ENCODE results near the gene SF3B4.
"Not testable (repeated sequence)": the region's sequence is repeated elsewhere in the genome, so short reads cannot be mapped to it uniquely, and the experiment has no call there.

Gene SF3B4

GRCh38 chr1:149887456-149888246 is 40.0 kb downstream of the SF3B4 start:
- DNase-seq (ENCODE audit: low read depth in 2 of 2), result peak in 1 of 2 donors; percentile 56

DNA sequence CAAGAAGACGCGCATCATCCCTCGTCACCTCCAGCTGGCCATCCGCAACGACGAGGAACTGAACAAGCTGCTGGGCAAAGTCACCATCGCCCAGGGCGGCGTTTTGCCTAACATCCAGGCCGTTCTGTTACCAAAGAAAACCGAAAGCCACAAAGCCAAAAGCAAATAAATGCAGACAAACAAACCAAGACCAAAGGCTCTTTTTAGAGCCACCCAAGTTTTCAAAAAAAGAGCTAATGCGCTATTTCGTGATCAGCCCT is 40.5 kb downstream of the SF3B4 start:
- DNase-seq (ENCODE audit: low read depth in 2 of 2), result not testable (repeated sequence)

GRCh38 chr1:149886396-149887195 is 41.0 kb downstream of the SF3B4 start:
- DNase-seq (ENCODE audit: low read depth in 2 of 2), result peak; percentile 60 to 64

DNA sequence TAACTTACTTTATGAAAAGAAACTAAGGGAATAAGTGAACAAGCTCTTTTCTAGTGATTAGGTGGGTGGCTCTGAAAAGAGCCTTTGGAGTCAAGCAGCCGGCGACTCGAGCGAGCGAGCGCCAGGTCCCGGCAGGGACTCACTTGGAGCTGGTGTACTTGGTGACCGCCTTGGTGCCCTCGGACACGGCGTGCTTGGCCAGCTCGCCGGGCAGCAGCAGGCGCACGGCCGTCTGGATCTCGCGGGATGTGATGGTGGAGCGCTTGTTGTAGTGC is 41.5 kb downstream of the SF3B4 start:
- not testable (repeated sequence) for DNase-seq (ENCODE audit: low read depth in 2 of 2)

- DNase-seq (ENCODE audit: low read depth in 2 of 2), result peak in 1 of 2 donors; percentile 27
Measured at GRCh38 chr1:149885339-149886120, 42.1 kb downstream of the SF3B4 start.

DNA sequence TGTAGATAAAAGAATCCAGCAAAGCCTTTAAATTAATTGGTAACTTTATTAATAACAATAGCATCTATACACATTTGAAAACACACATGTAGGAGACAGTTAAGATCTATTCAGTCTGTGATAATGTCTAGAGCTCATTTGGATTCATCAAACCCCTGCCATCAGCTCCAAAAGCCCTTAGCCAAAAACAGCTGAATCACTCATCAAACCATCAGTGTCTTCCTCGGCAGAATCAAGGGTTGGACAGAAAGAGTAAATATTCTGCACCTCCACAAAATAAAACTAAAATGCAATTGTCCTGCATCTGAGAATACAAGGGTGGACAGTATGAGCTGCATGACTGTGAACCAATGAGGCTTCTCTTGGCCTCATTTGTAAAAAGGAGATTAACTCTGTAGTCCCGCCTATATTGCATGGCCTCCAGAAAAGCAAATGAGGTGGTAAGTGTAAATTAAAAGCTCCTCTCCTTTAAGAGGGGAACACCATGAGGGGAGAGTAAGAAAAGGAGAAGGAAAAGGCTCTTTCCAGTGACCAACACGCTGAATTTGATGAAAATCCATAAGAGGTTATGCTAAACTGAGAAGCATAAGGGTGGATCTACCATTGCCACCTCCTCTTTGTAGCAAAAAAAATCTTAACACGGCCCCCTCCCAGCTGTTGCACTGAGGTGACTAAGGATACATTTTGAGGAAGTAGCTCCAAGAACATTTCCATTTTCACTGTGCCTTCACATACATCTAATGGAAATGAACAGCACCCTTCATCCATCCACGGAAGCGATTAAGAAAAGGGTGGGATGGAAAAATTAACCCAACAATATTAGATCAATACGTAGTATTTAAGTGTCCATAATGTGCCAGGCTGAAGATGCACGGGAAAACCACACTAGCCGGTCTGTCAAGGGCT is 42.9 kb downstream of the SF3B4 start:
- DNase-seq (ENCODE audit: low read depth in 2 of 2), result no peak

GRCh38 chr1:149883598-149884247 is 43.9 kb downstream of the SF3B4 start:
- no peak for DNase-seq (ENCODE audit: low read depth in 2 of 2)

- no peak for DNase-seq (ENCODE audit: low read depth in 2 of 2)
Measured at GRCh38 chr1:149881876-149882275, 45.7 kb downstream of the SF3B4 start.

DNA sequence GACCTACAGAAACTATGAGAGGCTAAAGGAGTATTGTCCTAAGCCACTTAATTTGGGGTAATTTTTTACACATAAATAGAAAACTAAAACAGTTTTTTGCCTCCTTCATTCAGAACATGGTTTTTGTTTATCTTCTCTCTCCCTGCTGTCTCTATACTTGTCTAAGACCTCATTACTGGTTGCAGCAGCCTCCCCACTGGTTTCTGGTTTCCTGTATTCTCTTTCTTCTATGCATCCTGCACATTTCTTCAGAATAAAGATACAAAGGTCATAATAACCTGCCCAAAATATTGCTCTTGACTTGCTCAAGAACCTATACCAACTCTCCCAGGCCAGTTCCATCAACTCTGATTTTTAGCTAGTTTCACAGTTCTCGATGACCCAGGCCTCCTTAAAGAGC is 48.0 kb downstream of the SF3B4 start:
- DNase-seq (ENCODE audit: low read depth in 2 of 2), result no peak

DNA sequence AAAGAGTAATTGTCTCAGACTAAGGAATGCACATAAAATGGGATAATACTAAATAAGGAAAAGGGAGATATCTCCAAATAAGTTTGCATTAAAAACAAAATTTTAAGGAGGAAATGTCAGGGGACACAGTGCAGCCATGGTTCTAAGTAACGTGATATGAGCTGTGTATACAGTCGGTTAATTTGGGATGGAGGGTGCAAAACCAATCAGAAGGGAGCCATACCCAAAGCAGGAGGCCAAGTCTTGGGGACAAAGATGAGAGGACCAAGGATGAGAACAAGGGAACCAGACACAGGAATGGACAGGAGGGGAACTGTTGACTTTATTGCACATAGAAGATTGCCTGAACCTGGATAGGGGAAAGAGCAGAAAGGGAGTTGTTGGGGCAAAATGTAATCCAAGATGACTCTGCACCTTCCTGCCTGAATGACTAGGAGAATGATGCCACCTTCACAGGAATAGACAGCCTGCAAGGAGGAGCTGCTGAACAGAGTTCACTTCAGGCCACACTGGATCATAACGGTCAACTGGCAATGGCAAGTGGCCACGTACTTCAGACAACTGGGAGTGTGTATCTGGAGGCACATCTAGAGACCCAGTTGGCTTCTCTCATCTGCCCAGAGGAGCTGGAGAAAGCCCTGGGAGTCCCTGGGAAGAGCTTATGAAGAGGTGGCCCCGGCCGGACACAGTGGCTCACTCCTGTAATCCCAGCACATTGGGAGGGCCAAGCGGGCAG is 50.2 kb downstream of the SF3B4 start:
- DNase-seq (ENCODE audit: low read depth in 2 of 2), result no peak
